Dedifferentiated amniotic fluid mesenchymal stem cell (primary cell): ENCODE measurements around the gene CCDC197.

ENCODE experiments used
- DNase-seq: peaks from one replicate; pipeline ENCODE4 v3.0.0-alpha.2; 2016; ENCODE audit errors: extremely low spot score

CCDC197 gene

GRCh38 chr14:94025720-94026119 is 28.6 kb downstream of the CCDC197 start:
- DNase-seq = no peak

DNA sequence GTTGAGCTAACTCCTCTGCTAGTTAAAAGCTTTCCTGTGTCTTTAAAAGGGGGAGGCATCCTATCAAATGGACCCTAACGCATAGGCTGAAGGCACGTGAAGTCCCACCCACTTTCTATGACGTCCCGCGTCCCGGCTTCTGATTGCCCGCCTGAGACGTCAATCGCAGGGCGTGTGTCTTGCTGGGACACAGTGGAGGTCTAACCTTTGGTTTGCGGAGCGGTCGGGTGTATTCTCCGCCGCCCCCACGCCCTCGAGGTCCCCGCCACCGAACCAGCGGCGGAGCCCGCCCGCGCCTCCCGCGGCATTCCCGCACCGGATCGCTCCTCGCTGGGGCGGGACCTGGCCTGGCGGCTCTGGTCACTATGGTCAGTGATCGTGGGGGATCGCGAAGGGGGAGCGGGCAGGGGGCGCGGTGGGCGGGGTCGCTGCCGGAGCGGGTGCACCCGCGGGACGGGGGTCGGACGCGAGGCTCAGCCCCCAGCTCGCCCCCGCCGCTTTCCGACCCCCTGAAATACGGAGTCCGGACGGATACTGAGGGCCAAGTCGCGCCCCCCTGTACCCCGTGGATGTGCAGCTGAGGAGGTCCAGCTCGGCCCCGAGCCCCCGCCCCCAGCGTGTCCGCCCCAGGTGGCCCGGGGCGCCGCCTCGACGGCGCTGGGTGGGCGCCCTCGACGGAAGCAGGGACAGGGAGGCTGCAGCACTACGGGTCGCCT is 29.2 kb downstream of the CCDC197 start, which contains the start of gene OTUB2:
Gene OTUB2, plus strand, starts transcription at position 168 of the 716 bp plus-strand sequence. Its CDS starts 198 bp downstream, at position 366.
- DNase-seq = peak; percentile 98

DNA sequence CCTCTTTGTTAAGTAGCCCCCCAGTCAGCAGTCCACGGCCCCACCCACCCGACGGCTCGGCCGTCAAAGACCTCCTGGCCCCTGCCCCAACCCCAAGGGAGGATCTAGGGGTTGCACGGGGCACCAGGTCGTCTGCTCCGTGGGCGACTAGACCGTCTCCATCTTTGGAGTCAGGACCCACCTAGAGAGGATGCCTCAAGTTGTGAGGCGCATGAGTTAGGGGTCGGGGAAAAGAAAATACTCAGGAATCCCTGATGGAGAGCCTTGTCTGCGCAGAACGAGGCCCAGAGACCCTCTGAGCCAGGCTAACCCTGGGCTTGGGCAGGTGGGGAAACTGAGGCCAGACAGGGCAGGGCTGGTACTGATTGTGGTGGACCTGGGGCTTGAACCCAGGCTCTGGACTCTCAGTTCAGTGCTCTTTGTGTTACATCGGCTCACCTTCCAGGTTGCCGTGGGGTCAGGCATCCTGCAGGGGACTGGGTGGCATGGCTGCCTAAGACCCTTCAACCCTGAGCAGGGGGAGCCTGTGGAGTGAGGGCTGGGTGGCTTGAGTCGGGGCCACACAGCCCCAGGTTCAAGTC is 29.9 kb downstream of the CCDC197 start:
- no peak for DNase-seq

DNA sequence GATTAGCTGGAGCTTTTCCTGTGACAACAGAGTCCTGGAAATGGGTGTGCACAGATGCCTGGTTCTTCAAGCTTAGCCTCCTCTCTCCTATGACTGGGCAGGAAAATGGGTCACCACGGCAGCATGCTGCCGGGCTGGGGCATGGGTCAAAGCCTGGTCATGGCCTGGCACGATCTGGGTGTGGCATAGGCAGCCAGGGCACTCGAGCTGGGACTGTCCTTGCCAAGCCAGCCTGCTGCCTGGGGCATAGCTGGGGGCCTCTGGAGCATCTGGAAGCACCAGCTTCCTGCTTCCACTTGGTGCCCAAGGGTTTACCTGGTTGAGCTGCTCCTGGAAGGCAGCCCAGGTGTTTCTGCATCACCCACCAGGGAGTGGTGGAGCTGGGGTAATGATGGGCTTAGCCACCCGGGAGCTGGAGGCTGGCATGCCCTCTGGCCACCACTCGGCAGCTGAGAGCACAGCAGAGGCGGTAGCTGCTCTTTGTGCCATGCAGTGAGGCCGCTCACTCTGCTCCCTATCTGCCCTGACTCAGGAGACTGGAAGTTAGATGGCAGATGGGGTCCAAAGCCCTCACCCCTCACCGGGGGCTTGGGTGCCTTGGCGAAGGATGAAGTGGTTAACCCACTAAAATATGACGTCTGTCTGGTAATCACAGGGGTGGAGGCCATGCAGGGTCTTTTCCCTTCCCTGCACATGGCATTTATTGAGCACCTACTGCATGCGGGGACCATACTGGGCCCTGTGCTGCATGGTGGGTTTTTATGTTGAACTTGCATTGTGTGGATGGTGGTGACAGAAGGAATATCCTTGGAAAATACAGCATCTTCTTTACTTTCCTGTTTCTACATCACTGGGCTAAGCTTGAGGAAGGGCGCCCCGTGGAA is 30.7 kb downstream of the CCDC197 start:
- DNase-seq = no peak

GRCh38 chr14:94028450-94028826 is 31.3 kb downstream of the CCDC197 start:
- DNase-seq = no peak

DNA sequence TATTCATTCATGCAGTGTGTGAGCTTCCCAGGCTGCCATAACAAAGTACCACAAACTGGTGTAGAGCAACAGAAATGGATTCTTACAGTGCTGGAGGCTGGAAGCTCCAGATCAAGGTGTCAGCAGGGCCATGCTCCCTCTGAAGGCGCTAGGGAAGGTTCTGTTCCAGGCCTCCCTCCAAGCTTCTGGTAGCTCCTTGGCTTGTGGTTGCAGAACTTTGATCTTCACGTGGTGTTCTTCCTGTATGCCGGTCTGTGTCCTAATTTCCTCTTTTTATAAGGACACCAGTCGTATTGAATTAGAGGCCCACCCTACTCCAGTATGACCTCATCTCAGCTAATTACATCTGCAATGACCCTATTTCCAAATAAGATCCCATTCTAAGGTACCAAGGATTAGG is 32.2 kb downstream of the CCDC197 start:
- DNase-seq = no peak

DNA sequence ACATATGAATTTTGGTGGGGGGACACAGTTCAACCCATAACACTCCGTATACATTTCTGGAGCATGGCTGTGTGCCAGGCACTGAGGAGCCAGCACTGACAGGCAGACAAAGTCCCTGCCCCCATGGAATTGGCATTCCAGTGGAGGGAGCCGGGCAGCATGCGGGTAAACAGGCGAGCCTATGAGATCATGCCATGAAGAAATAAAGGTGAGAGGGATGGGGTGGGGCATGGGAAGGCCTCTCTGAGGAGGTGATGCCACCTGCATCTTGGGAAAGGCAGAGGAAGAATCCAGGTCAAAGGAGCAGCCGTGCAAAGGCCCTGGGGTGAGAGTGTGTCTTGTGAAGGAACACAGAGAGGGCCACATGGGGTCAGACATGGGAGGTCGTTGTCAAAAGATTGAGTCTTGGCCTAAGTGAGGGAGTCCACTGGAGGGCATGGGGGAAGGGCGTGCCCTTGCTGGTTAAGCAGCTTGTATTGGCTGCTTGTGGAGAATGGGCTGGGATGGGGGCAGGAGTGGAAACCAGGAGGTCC is 32.6 kb downstream of the CCDC197 start:
- no peak for DNase-seq

GRCh38 chr14:94030571-94030970 is 33.5 kb downstream of the CCDC197 start:
- DNase-seq = no peak

DNA sequence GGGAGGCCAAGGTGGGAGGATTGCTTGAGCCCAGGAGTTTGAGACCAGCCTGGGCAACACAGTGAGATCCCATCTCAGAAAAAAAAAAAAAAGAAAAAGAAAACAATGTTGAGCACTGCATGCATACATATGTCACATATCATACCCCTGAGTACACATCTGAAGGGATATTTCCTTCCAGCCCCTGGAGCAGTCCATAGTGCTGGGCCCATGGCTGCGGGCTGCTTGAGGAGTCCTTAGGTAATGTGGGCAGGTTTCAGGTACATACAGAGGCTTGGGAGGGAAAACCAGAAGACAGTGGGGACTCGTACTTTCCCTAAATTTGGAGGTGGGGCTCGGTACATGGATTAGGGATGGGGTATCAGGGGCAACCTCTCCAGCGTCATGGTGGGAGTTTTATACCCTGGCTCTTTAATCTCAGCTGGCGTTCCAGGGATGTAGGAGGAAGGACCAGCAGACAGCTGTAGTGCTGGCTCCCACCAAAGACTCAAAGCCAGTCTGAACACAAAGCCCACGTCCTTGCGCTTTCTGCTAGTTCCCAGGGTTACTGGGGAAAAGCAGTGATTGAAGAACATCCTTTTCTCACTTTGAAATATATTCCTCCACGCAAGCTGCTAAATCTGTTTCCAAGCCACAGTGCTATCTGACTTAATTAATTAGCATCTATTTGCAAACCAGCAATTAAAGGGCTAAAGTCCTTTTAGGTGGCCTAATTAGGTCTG is 34.2 kb downstream of the CCDC197 start:
- DNase-seq = no peak

DNA sequence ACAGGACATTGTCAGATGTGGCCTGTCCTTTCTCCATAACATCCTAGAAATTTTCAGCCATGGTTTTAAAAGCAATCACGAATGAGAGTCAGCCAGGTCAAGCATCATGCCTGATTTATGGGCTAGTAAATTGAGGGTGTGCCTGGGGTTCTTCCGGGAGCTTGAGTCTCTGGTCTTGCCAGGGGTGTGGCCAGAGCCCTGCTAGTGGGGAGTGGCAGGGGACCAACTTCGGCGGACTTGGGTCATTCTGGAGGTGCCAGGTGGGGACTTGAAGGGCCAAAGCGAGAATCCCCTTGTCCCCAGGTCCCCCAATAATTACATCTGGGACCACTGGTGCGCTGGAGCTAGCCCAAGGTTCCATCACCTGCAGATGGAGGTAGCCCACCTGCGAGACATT is 34.8 kb downstream of the CCDC197 start:
- DNase-seq = no peak

DNA sequence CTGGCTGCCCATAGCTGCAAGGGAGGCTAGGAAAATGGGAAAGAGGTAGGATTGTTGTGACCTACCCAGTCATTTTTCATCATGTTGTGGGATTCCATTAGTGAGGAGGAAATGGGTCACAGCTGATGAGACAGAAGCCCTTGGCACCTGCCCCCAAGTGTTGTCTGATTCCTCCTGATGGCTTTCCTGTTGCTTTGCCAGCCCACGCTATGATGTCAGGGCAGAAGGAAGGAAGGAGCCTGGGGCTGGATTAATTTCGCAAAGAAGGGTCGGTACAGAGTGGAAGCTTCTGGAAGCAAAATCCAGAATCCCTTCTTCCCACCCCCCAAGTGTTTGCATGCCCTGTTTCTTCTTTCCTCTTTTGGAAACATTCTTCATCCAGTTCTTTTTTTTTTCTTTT is 37.8 kb downstream of the CCDC197 start:
- DNase-seq = no peak

DNA sequence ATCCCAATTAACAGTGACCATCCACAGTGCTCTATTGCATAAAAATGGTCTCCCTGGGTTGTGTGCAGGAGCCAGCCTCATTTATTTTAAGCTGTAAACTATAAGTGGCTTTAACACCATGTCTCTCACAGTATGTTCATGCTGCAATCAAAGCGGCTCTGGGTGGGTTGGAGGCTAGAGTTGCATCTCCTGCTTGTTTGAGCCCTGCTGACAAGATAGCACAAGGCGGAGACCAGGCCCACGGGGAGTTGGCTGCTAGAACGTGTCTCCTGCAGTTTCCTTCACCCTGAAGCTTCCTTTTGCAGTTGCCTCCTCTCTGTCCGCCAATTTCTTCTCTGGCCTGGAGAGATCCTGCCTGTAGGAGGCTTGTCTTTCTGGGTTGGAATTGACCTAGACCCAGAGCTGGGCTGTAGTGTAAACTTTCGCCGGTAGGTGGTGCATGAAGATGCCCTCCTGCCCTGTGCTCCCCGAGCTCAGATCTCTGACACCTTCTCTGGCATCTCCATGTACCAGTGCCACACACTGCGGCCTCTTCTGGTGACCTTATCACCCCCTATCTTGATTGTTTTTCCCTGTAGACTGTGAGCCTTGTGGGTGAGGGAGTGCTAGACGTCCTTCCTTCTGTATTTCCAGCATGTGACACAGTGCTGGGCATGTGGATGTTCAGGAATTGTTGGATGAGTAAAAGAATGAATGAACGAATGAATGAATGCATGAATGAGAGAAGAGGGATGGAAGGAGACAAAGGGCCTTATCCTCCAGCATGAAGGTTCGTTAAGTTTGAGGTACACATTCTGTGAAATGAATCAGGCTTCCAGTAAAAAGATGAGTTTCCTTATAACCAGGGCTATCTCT is 39.4 kb downstream of the CCDC197 start:
- peak; percentile 41 for DNase-seq

- no peak for DNase-seq
Measured at GRCh38 chr14:94037954-94038353, 40.9 kb downstream of the CCDC197 start.

DNA sequence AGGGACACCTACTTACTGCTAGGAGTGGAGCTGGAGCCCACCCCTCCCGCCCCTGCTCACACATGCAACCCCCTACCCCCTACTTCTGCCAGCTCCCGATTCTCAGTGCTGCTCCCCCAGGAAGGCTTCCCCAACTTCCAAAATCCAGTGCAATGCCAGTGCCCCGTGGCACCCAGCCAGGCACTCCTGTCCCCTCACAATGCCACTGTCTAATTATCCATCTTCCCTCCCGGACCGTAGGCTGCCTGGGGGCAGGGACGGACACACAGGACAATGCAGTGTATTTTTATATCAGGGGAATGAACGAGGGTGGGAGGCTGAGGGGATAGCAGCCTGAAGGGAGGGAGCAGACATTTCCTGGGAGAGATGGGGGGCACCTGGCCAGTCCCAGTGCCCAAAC is 41.4 kb downstream of the CCDC197 start:
- DNase-seq = no peak

- DNase-seq = no peak
Measured at GRCh38 chr14:94038921-94039629, 42.0 kb downstream of the CCDC197 start.

DNA sequence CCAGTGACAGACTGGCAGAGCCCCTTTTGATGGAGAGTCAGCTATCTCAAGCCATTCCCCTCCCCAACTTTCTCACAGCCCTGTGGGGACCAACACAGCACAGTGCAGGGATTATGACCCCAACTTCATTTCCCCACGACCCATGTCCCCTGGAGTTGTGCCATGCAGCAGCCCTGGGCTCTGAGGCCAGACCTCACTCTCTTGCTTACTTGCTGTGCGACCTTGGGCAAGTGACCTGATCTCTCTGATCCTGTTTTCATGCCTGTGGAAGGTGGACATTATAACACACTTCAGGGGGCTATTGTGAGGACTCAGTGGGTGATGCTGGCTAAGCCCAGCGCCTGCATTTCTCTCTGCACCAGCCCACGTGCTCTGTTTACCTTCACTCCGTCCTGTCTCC is 43.1 kb downstream of the CCDC197 start:
- DNase-seq = no peak

- DNase-seq = no peak
Measured at GRCh38 chr14:94040796-94041195, 43.7 kb downstream of the CCDC197 start.

- DNase-seq = no peak
Measured at GRCh38 chr14:94041551-94042346, 44.6 kb downstream of the CCDC197 start.

DNA sequence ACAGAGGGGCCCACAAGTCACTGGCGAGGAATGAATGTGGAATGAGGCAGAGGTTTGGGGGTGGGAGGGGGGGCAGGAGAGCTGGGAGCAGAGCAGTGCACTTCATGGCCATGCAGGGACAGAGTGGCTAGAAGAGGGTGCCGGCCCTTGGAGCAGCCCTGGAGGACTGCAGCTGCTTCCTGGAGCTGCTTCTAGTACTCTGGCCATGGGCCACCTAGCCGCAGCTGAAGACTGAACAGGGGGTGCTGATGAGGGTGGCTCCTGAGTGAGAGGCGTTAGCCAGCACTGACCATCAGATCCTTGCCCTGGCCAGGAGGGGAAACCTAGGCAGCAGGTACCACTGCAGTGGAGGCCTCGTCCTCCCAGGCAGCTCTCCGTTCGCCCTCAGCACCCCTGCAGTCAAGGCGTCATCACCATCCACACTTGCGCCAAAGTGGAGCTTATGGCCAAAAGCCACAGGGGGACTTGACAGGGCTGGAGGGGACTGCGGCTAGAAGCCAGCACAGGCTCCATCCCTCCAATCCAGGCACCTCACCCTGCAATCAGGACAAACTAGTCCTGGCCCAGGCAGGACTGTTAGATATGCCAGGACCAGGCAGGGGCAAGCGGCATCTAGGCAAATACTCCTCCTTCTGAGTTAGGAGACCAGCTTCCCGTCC is 45.5 kb downstream of the CCDC197 start:
- DNase-seq = no peak
